GM23338 (cell line): ENCODE results near the gene HIVEP1. TPM values are rescaled to one million over a fixed set of nuclear protein-coding genes. Genes with fewer than 3 reads are reported as not detected.

Source experiments
- ATAC-seq: fragments of 200-7000 bp; cut with Tn5 transposase; 3 replicates; pipeline ENCODE4 v1.9.1; 2020
- DNase-seq: peaks from one replicate; pipeline ENCODE4 v3.0.0-alpha.2; 2015; ENCODE audit warnings: low spot score
- H2AFZ ChIP-seq: fragments of 200-600 bp; sonication (generic); 2 replicates; pipeline ENCODE4 v1.8.0; 2016; ENCODE audit warnings: antibody characterized with exemption, mild to moderate bottlenecking, moderate library complexity
- H3F3A ChIP-seq: fragments of 200-600 bp; sonication (generic); replicated peaks from 2 replicates; pipeline ENCODE4 v1.8.0; 2017; ENCODE audit warnings: antibody characterized with exemption, mixed run types, low read depth
- H3K27ac ChIP-seq: fragments of 200-600 bp; sonication (generic); 2 replicates; pipeline ENCODE4 v1.6.1; 2016; ENCODE audit warnings: low read depth
- H3K27me3 ChIP-seq: fragments of 200-600 bp; sonication (generic); 2 replicates; pipeline ENCODE4 v1.8.0; 2016; ENCODE audit warnings: mild to moderate bottlenecking, mixed run types, moderate library complexity; ENCODE audit not compliant: insufficient read depth
- H3K36me3 ChIP-seq: fragments of 200-600 bp; sonication (generic); 2 replicates; pipeline ENCODE4 v1.8.0; 2016; ENCODE audit warnings: mild to moderate bottlenecking; ENCODE audit not compliant: insufficient read depth
- H3K4me1 ChIP-seq: fragments of 200-600 bp; sonication (generic); 2 replicates; pipeline ENCODE4 v1.8.0; 2016; ENCODE audit warnings: mild to moderate bottlenecking, moderate library complexity; ENCODE audit not compliant: insufficient read depth
- H3K4me2 ChIP-seq: fragments of 200-600 bp; sonication (generic); 2 replicates; pipeline ENCODE4 v1.7.1; 2017; ENCODE audit warnings: mixed run types
- H3K4me3 ChIP-seq: fragments of 200-600 bp; sonication (generic); 2 replicates; pipeline ENCODE4 v1.6.1; 2016; ENCODE audit warnings: mixed run types
- H3K79me2 ChIP-seq: fragments of 200-600 bp; sonication (generic); replicated peaks from 2 replicates; pipeline ENCODE4 v1.8.0; 2017; ENCODE audit warnings: mild to moderate bottlenecking; ENCODE audit not compliant: insufficient read depth
- H3K9me2 ChIP-seq: fragments of 200-600 bp; sonication (generic); 2 replicates; pipeline ENCODE4 v1.8.0; 2017; ENCODE audit not compliant: insufficient read depth
- H4K20me1 ChIP-seq: fragments of 200-600 bp; sonication (generic); replicated peaks from 2 replicates; pipeline ENCODE4 v1.8.0; 2017; ENCODE audit warnings: mild to moderate bottlenecking; ENCODE audit not compliant: insufficient read depth
- H3K27ac Mint-ChIP-seq: 2 replicates; pipeline ENCODE4 v1.8.0; 2020; ENCODE audit warnings: inconsistent platforms, mild to moderate bottlenecking, moderate library complexity, mixed read lengths
- H3K27me3 Mint-ChIP-seq: 3 replicates; pipeline ENCODE4 v1.8.0; 2022; ENCODE audit warnings: low read depth, mild to moderate bottlenecking, moderate library complexity, mixed read lengths, inconsistent platforms; ENCODE audit not compliant: insufficient read depth, poor library complexity
- H3K36me3 Mint-ChIP-seq: 3 replicates; pipeline ENCODE4 v1.8.0; 2021; ENCODE audit warnings: low read depth, mild to moderate bottlenecking, inconsistent platforms, moderate library complexity, mixed read lengths
- H3K4me1 Mint-ChIP-seq: 3 replicates; pipeline ENCODE4 v1.8.0; 2020; ENCODE audit warnings: mild to moderate bottlenecking, inconsistent platforms, mixed read lengths
- H3K4me3 Mint-ChIP-seq: 3 replicates; pipeline ENCODE4 v1.8.0; 2021; ENCODE audit warnings: moderate library complexity, mild to moderate bottlenecking, inconsistent platforms, mixed read lengths
- H3K9me3 Mint-ChIP-seq: 3 replicates; pipeline ENCODE4 v1.8.0; 2020; ENCODE audit warnings: moderate library complexity, mild to moderate bottlenecking, inconsistent platforms, mixed read lengths
- EZH2phosphoT487 ChIP-seq: fragments of 200-600 bp; sonication (generic); IDR thresholded peaks from one replicate; pipeline ENCODE4 v1.8.1; 2018; ENCODE audit warnings: antibody characterized with exemption; ENCODE audit not compliant: unreplicated experiment
- JUNB ChIP-seq: IDR thresholded peaks from one replicate; pipeline ENCODE4 v1.6.1; 2016; ENCODE audit warnings: antibody characterized with exemption; ENCODE audit not compliant: unreplicated experiment
- NANOG ChIP-seq: IDR thresholded peaks from 2 replicates; pipeline ENCODE4 v1.6.1; 2016; ENCODE audit warnings: antibody characterized with exemption, borderline replicate concordance
- STAT1 ChIP-seq: IDR thresholded peaks from one replicate; pipeline ENCODE4 v1.6.1; 2016; ENCODE audit warnings: antibody characterized with exemption; ENCODE audit not compliant: unreplicated experiment
- ZNF331 ChIP-seq: fragments of 250-450 bp; sonication (Bioruptor Pico); IDR thresholded peaks from 2 replicates; pipeline ENCODE4 v1.5.0; 2020; ENCODE audit warnings: low read depth, mild to moderate bottlenecking, moderate library complexity
- polyA plus RNA-seq: library from polyadenylated mRNA; unstranded; fragments of >200 nt; fragmentation: Nextera tagmentation; extraction: Ambion mirVana; gene quantifications from 2 replicates; pipeline ENCODE4 v1.2.1, GENCODE V29; 2016
- total RNA-seq: library from RNA; depleted of rRNA; stranded (reverse); fragments of >200 nt; shearing (Covaris generic); gene quantifications from 2 replicates; pipeline ENCODE4 v1.2.3, GENCODE V29; 2014
- TF ChIP-seq, protein P1 (sequence below): IDR thresholded peaks from one replicate; pipeline ENCODE4 v1.6.1; 2018; ENCODE audit warnings: antibody characterized with exemption; ENCODE audit not compliant: unreplicated experiment
- TF ChIP-seq, protein P2 (sequence below), 2 experiments: fragments of 200-600 bp in 1 of 2; sonication (generic) in 1 of 2; conservative IDR thresholded peaks; 2 replicates each; pipeline versions ENCODE4 v1.5.1 to v1.6.1; 2016 to 2017; ENCODE audit warnings: antibody characterized with exemption in 2 of 2, low read depth in 2 of 2, mild to moderate bottlenecking in 2 of 2, moderate library complexity in 1 of 2
- TF ChIP-seq, protein P3 (sequence below): IDR thresholded peaks from 2 replicates; pipeline ENCODE4 v1.6.1; 2016; ENCODE audit warnings: antibody characterized with exemption

The HIVEP1 gene
- total and polyA plus RNA-seq, 2 experiments from 2014 or later: 10.1 to 21.7 TPM

DNA sequence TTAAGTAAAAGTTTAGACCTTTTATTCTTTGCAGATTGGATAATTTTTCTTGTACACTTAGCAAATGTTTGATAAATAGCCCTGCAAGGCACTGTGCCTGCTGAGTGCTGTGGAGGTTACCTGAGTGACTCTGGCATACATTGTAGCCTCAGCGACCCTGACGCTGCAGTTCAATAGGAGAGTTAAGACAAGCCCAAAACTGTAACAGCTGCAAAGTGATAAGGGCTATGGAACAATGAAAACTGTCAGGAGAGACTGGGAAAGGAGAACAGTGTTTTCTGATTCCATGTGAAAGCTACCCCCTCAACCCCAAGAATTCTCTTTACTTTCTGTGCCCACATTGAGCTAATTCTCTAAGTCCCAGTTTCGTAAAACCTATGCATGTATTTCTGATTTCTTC, 22.2 kb downstream of the HIVEP1 start:
- no peak overlapping the region for H2AFZ ChIP-seq

More for the DNA sequence above, 22.2 kb downstream of the HIVEP1 start:
- Histone ChIP-seq H3K79me2 (peaks cover 100% of the 10 kb centered on the region), H3K4me2 (no peak overlapping the region), H3K9me2 (no peaks in the 10 kb centered on the region), H3K4me1 (peaks cover 5% of the 10 kb centered on the region), H3K4me3 (no peak overlapping the region), H3K27me3 (no peaks in the 10 kb centered on the region), H3K27ac (no peak overlapping the region), H3K36me3 (no peaks in the 10 kb centered on the region), H3F3A (no peaks in the 10 kb centered on the region), H4K20me1 (peaks cover 3% of the 10 kb centered on the region; the same call in 1 of the 2 replicates)
- Mint-ChIP-seq H3K4me1 (peaks cover 52% of the 10 kb centered on the region), H3K27ac (0 out of 2 replicates have a peak overlapping the region, but pooled peaks have one; percentile 7), H3K27me3 (peaks cover 2% of the 10 kb centered on the region), H3K4me3 (no peak overlapping the region), H3K36me3 (peaks cover 8% of the 10 kb centered on the region; the same call in 2 of the 3 replicates), H3K9me3 (no peaks in the 10 kb centered on the region)
- DNase-seq: no peak
- ATAC-seq: peak; percentile 40
- TF ChIP-seq, protein P1, sequence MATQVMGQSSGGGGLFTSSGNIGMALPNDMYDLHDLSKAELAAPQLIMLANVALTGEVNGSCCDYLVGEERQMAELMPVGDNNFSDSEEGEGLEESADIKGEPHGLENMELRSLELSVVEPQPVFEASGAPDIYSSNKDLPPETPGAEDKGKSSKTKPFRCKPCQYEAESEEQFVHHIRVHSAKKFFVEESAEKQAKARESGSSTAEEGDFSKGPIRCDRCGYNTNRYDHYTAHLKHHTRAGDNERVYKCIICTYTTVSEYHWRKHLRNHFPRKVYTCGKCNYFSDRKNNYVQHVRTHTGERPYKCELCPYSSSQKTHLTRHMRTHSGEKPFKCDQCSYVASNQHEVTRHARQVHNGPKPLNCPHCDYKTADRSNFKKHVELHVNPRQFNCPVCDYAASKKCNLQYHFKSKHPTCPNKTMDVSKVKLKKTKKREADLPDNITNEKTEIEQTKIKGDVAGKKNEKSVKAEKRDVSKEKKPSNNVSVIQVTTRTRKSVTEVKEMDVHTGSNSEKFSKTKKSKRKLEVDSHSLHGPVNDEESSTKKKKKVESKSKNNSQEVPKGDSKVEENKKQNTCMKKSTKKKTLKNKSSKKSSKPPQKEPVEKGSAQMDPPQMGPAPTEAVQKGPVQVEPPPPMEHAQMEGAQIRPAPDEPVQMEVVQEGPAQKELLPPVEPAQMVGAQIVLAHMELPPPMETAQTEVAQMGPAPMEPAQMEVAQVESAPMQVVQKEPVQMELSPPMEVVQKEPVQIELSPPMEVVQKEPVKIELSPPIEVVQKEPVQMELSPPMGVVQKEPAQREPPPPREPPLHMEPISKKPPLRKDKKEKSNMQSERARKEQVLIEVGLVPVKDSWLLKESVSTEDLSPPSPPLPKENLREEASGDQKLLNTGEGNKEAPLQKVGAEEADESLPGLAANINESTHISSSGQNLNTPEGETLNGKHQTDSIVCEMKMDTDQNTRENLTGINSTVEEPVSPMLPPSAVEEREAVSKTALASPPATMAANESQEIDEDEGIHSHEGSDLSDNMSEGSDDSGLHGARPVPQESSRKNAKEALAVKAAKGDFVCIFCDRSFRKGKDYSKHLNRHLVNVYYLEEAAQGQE: no peak
- TF ChIP-seq STAT1 (no peak), JUNB (no peak), EZH2phosphoT487 (no peak), NANOG (no peak), ZNF331 (CRISPR knock-in tag) (no peak)
- TF ChIP-seq, protein P2, sequence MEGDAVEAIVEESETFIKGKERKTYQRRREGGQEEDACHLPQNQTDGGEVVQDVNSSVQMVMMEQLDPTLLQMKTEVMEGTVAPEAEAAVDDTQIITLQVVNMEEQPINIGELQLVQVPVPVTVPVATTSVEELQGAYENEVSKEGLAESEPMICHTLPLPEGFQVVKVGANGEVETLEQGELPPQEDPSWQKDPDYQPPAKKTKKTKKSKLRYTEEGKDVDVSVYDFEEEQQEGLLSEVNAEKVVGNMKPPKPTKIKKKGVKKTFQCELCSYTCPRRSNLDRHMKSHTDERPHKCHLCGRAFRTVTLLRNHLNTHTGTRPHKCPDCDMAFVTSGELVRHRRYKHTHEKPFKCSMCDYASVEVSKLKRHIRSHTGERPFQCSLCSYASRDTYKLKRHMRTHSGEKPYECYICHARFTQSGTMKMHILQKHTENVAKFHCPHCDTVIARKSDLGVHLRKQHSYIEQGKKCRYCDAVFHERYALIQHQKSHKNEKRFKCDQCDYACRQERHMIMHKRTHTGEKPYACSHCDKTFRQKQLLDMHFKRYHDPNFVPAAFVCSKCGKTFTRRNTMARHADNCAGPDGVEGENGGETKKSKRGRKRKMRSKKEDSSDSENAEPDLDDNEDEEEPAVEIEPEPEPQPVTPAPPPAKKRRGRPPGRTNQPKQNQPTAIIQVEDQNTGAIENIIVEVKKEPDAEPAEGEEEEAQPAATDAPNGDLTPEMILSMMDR (conservative IDR thresholded peaks at IDR 0.05; ENCODE audit: low read depth in 2 of 2): no peak
- TF ChIP-seq, protein P3, sequence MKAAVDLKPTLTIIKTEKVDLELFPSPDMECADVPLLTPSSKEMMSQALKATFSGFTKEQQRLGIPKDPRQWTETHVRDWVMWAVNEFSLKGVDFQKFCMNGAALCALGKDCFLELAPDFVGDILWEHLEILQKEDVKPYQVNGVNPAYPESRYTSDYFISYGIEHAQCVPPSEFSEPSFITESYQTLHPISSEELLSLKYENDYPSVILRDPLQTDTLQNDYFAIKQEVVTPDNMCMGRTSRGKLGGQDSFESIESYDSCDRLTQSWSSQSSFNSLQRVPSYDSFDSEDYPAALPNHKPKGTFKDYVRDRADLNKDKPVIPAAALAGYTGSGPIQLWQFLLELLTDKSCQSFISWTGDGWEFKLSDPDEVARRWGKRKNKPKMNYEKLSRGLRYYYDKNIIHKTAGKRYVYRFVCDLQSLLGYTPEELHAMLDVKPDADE: no peak
